ENCODE data around the gene ABHD2. TPM values are rescaled to one million over a fixed set of nuclear protein-coding genes. Genes with fewer than 3 reads are reported as not detected.

ABHD2 gene
- total and polyA plus RNA-seq, 5 donors from 2014 or later = 18.7 to 67.8 (median 21.3) TPM

DNA sequence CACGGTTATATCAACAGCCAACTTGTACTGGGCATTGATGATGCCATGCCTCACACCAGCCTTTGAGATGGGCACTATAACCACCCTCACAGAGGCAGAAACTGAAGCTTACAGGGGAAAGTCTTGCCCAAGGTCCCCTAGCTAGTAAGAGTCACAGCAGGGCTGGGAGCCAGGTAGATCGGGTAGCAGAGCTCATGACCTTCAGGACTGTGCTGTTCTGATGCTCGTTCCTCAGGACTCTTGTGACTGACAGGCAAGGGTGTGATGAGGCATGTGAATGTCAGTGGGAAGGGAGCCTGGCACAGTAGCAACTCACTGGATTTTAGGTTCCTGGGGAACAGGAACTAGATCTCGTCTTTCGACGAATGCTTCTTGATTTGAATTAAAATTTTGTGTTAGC, 67.4 kb downstream of the ABHD2 start:
- Mint-ChIP-seq H3K36me3 (peaks cover 54% of the 10 kb centered on the region), H3K27ac (no peak overlapping the region), H3K4me1 (peaks cover 0 to 5% (median 2%) of the 10 kb centered on the region in 4 donors), H3K9me3 (no peaks in the 10 kb centered on the region), H3K4me3 (no peak overlapping the region), H3K27me3 (no peaks in the 10 kb centered on the region)
- DNase-seq = no peak
- peaks cover 65% of the 10 kb centered on the region for H3K36me3 ChIP-seq (ENCODE audit: control insufficient read depth, insufficient read depth, low read length)
- no peaks in the 10 kb centered on the region for H3K4me1 ChIP-seq (ENCODE audit: control insufficient read depth, insufficient read depth, low read length, poor library complexity, severe bottlenecking)
- H3K27me3 ChIP-seq (ENCODE audit: control insufficient read depth, insufficient read depth, low read length) = no peaks in the 10 kb centered on the region
- no peak overlapping the region for H3K27ac ChIP-seq (ENCODE audit: insufficient read depth, low read length, poor library complexity, severe bottlenecking)
- no peak overlapping the region for H3K4me3 ChIP-seq (ENCODE audit: low read depth, low read length)
- no peak for ATAC-seq (ENCODE audit: low read depth in 2 of 2)
- no peaks in the 10 kb centered on the region for H3K9me3 ChIP-seq (ENCODE audit: control insufficient read depth in 2 of 2, low read length in 2 of 2)

- ATAC-seq (ENCODE audit: low read depth in 2 of 2) (no peak), DNase-seq (no peak)
- H3K4me1 Mint-ChIP-seq = peaks cover 0 to 5% (median 2%) of the 10 kb centered on the region in 4 donors
- Histone ChIP-seq H3K4me3 (ENCODE audit: low read depth, low read length) (no peak overlapping the region), H3K36me3 (ENCODE audit: control insufficient read depth, insufficient read depth, low read length) (peaks cover 58% of the 10 kb centered on the region), H3K27ac (ENCODE audit: insufficient read depth, low read length, poor library complexity, severe bottlenecking) (no peak overlapping the region), H3K9me3 (ENCODE audit: control insufficient read depth in 2 of 2, low read length in 2 of 2) (no peaks in the 10 kb centered on the region), H3K27me3 (ENCODE audit: control insufficient read depth, insufficient read depth, low read length) (no peaks in the 10 kb centered on the region), H3K4me1 (ENCODE audit: control insufficient read depth, insufficient read depth, low read length, poor library complexity, severe bottlenecking) (no peaks in the 10 kb centered on the region)
- H3K4me3 Mint-ChIP-seq = no peak overlapping the region
- H3K9me3 Mint-ChIP-seq = no peaks in the 10 kb centered on the region
- H3K27me3 Mint-ChIP-seq = no peaks in the 10 kb centered on the region
- no peak overlapping the region for H3K27ac Mint-ChIP-seq
- peaks cover 49% of the 10 kb centered on the region for H3K36me3 Mint-ChIP-seq
Measured at GRCh38 chr15:89157061-89157460, 68.8 kb downstream of the ABHD2 start.

DNA sequence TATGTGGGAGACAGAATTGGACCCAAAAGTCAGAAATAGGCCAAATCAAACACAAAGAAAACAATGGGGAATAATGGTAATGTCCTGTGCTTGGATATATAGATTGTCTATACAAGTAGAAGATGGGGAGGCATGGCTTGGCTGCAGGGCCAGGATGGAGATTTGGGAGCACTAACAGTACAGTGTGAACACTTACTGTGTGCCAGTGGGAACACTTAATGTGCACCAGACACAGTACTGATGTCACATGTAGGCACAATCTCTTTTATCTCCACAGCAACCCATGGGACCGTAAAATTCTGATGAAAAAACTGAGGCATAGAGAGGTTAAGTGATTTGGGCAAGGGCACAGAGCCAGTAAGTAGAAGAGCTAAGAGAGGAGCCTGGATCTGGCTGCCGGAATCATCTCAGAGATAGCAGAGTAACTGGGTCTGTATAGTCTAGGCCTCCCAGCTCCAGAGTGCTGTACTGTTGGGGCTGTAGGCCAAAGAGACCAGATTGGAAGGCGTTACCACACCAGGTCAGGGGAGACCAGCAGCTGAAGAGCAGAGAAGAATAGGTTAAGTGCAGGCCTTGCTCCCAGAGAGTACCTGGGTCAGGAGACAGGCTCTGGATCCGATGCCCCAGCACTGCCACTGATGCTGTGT, 69.8 kb downstream of the ABHD2 start:
- H3K4me3 ChIP-seq (ENCODE audit: low read depth, low read length) = no peak overlapping the region
- no peaks in the 10 kb centered on the region for H3K27me3 ChIP-seq (ENCODE audit: control insufficient read depth, insufficient read depth, low read length)
- H3K27ac ChIP-seq (ENCODE audit: insufficient read depth, low read length, poor library complexity, severe bottlenecking) = no peak overlapping the region
- H3K4me1 ChIP-seq (ENCODE audit: control insufficient read depth, insufficient read depth, low read length, poor library complexity, severe bottlenecking) = no peaks in the 10 kb centered on the region
- DNase-seq (no peak), ATAC-seq (ENCODE audit: low read depth in 2 of 2) (no peak)
- H3K36me3 Mint-ChIP-seq = peaks cover 54% of the 10 kb centered on the region
- no peak overlapping the region for H3K4me3 Mint-ChIP-seq
- H3K36me3 ChIP-seq (ENCODE audit: control insufficient read depth, insufficient read depth, low read length) = peaks cover 56% of the 10 kb centered on the region
- H3K9me3 ChIP-seq (ENCODE audit: control insufficient read depth in 2 of 2, low read length in 2 of 2) = no peaks in the 10 kb centered on the region
- H3K27ac Mint-ChIP-seq = peak overlapping the region in 1 of 3 donors; percentile 10
- H3K9me3 Mint-ChIP-seq = no peaks in the 10 kb centered on the region
- no peaks in the 10 kb centered on the region for H3K27me3 Mint-ChIP-seq
- H3K4me1 Mint-ChIP-seq = peaks cover 0 to 6% (median 2%) of the 10 kb centered on the region in 4 donors

DNA sequence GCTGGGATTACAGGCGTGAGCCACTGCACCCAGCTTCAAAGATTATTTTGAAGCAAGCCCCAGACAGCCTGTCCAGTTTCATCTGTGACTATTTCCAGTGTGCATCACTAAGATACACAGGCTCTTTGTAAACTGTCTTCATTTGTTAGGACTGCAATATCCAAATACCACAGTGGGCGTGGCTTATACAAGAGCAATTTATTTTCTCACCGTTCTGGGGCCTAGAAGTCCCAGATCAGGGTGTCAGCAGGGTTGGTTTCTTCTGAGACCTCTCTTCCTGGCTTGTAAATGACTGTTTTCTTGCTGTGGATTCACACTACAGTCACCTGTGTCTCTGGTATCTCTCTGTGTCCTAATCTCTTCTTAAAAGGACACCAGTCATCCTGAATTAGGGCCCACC, 73.4 kb downstream of the ABHD2 start:
- Histone ChIP-seq H3K4me1 (ENCODE audit: control insufficient read depth, insufficient read depth, low read length, poor library complexity, severe bottlenecking) (no peaks in the 10 kb centered on the region), H3K36me3 (ENCODE audit: control insufficient read depth, insufficient read depth, low read length) (peaks cover 47% of the 10 kb centered on the region), H3K9me3 (ENCODE audit: control insufficient read depth in 2 of 2, low read length in 2 of 2) (no peaks in the 10 kb centered on the region), H3K27me3 (ENCODE audit: control insufficient read depth, insufficient read depth, low read length) (no peaks in the 10 kb centered on the region), H3K27ac (ENCODE audit: insufficient read depth, low read length, poor library complexity, severe bottlenecking) (no peak overlapping the region), H3K4me3 (ENCODE audit: low read depth, low read length) (no peak overlapping the region)
- Mint-ChIP-seq H3K36me3 (peaks cover 41% of the 10 kb centered on the region), H3K27ac (no peak overlapping the region), H3K4me3 (no peak overlapping the region), H3K27me3 (no peaks in the 10 kb centered on the region), H3K4me1 (peaks cover 3 to 9% (median 4%) of the 10 kb centered on the region in 4 donors), H3K9me3 (no peaks in the 10 kb centered on the region)
- ATAC-seq (ENCODE audit: low read depth in 2 of 2) (no peak), DNase-seq (no peak)

DNA sequence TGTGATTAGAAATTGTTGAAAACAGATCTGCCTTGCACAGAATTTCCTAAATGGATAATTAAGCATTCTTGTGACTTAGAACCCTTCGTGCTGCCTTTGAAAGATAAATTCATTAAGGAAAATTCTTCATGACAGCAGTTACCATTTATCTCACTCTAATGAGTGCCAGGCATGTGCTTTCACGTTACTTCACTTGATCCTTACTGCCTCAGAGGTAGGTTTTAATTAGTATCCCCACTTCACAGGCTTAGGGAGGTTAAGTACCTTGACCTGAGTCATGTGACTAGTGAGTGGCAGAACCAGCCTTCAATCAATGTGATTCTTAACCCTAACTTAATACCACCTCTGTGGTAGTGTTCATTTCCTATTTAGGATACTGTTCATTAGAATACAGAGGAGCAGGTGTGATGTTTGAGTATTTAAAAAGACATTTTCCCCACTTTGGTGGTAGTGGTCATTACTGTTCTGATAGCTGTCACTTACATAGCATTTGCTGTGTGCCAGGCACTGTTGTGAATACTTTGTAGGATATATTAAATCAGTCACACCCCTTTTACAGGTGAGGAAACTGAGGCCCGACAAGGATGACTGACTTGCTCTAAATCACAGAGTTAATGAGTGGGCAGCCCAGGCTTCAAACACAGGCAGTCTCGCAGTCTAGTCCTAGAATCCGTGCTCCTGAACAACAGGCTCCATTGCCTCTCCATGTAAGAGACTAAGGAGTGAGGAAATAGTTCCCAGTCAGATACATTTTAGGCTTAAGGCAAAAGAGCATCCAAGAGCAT, 75.2 kb downstream of the ABHD2 start:
- DNase-seq (no peak), ATAC-seq (ENCODE audit: low read depth in 2 of 2) (no peak)
- H3K27ac ChIP-seq (ENCODE audit: insufficient read depth, low read length, poor library complexity, severe bottlenecking) = no peak overlapping the region
- Mint-ChIP-seq H3K4me1 (peaks cover 6 to 19% (median 10%) of the 10 kb centered on the region in 4 donors), H3K27ac (no peak overlapping the region), H3K4me3 (no peak overlapping the region), H3K9me3 (no peaks in the 10 kb centered on the region), H3K36me3 (peaks cover 27% of the 10 kb centered on the region), H3K27me3 (no peaks in the 10 kb centered on the region)
- H3K4me1 ChIP-seq (ENCODE audit: control insufficient read depth, insufficient read depth, low read length, poor library complexity, severe bottlenecking) = no peaks in the 10 kb centered on the region
- H3K27me3 ChIP-seq (ENCODE audit: control insufficient read depth, insufficient read depth, low read length) = no peaks in the 10 kb centered on the region
- H3K9me3 ChIP-seq (ENCODE audit: control insufficient read depth in 2 of 2, low read length in 2 of 2) = no peaks in the 10 kb centered on the region
- peaks cover 35% of the 10 kb centered on the region for H3K36me3 ChIP-seq (ENCODE audit: control insufficient read depth, insufficient read depth, low read length)
- no peak overlapping the region for H3K4me3 ChIP-seq (ENCODE audit: low read depth, low read length)

DNA sequence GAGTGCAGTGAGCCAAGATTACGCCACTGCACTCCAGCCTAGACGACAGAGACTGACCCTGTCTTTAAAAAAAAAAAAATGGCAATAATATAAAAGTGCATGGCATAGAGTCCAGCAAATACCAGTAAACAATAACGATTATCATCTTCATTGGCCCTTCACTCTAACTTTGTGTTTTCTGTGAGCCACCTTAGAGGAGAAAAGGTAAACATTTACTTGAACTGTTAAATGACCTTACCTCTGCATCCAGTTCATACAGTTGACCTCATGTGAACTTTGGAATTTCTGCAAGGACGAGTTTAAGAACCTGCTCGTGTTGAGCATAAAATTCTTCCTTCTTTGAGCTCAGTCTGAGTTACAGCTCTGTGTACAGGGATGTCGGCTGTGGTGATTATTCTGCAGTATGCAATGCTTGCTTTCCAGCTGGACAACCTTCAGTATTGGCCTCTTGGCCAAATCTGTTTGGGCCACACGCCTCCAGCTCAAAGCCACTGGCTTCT, 76.5 kb downstream of the ABHD2 start:
- no peak for DNase-seq
- peaks cover 28% of the 10 kb centered on the region for H3K36me3 Mint-ChIP-seq
- H3K4me3 ChIP-seq (ENCODE audit: low read depth, low read length) = no peak overlapping the region
- peak overlapping the region in 1 of 3 donors; percentile 52 for H3K27ac Mint-ChIP-seq
- H3K36me3 ChIP-seq (ENCODE audit: control insufficient read depth, insufficient read depth, low read length) = peaks cover 31% of the 10 kb centered on the region
- H3K4me1 Mint-ChIP-seq = peaks cover 6 to 19% (median 10%) of the 10 kb centered on the region in 4 donors
- H3K4me1 ChIP-seq (ENCODE audit: control insufficient read depth, insufficient read depth, low read length, poor library complexity, severe bottlenecking) = no peaks in the 10 kb centered on the region
- no peaks in the 10 kb centered on the region for H3K9me3 ChIP-seq (ENCODE audit: control insufficient read depth in 2 of 2, low read length in 2 of 2)
- ATAC-seq (ENCODE audit: low read depth in 2 of 2) = no peak
- H3K27ac ChIP-seq (ENCODE audit: insufficient read depth, low read length, poor library complexity, severe bottlenecking) = no peak overlapping the region
- H3K9me3 Mint-ChIP-seq = no peaks in the 10 kb centered on the region
- H3K27me3 Mint-ChIP-seq = no peaks in the 10 kb centered on the region
- no peaks in the 10 kb centered on the region for H3K27me3 ChIP-seq (ENCODE audit: control insufficient read depth, insufficient read depth, low read length)
- no peak overlapping the region for H3K4me3 Mint-ChIP-seq

GRCh38 chr15:89165677-89166076, 77.4 kb downstream of the ABHD2 start:
- H3K9me3 ChIP-seq (ENCODE audit: control insufficient read depth in 2 of 2, low read length in 2 of 2) = no peaks in the 10 kb centered on the region
- H3K4me3 ChIP-seq (ENCODE audit: low read depth, low read length) = no peak overlapping the region
- Mint-ChIP-seq H3K9me3 (no peaks in the 10 kb centered on the region), H3K4me3 (no peak overlapping the region), H3K36me3 (peaks cover 23% of the 10 kb centered on the region), H3K27me3 (no peaks in the 10 kb centered on the region), H3K27ac (peak overlapping the region in 2 of 3 donors; percentile 52 to 53), H3K4me1 (peaks cover 6 to 19% (median 10%) of the 10 kb centered on the region in 4 donors)
- DNase-seq = no peak
- H3K27ac ChIP-seq (ENCODE audit: insufficient read depth, low read length, poor library complexity, severe bottlenecking) = no peak overlapping the region
- H3K27me3 ChIP-seq (ENCODE audit: control insufficient read depth, insufficient read depth, low read length) = no peaks in the 10 kb centered on the region
- H3K36me3 ChIP-seq (ENCODE audit: control insufficient read depth, insufficient read depth, low read length) = peaks cover 26% of the 10 kb centered on the region
- H3K4me1 ChIP-seq (ENCODE audit: control insufficient read depth, insufficient read depth, low read length, poor library complexity, severe bottlenecking) = no peaks in the 10 kb centered on the region
- no peak for ATAC-seq (ENCODE audit: low read depth in 2 of 2)

Measured in CD4-positive, CD25-positive, alpha-beta regulatory T cell (primary cell).